ENCODE results near the gene NPTN.

GRCh38 chr15:73617913-73618312 is 15.3 kb downstream of the NPTN start:
- TF ChIP-seq, protein P1, sequence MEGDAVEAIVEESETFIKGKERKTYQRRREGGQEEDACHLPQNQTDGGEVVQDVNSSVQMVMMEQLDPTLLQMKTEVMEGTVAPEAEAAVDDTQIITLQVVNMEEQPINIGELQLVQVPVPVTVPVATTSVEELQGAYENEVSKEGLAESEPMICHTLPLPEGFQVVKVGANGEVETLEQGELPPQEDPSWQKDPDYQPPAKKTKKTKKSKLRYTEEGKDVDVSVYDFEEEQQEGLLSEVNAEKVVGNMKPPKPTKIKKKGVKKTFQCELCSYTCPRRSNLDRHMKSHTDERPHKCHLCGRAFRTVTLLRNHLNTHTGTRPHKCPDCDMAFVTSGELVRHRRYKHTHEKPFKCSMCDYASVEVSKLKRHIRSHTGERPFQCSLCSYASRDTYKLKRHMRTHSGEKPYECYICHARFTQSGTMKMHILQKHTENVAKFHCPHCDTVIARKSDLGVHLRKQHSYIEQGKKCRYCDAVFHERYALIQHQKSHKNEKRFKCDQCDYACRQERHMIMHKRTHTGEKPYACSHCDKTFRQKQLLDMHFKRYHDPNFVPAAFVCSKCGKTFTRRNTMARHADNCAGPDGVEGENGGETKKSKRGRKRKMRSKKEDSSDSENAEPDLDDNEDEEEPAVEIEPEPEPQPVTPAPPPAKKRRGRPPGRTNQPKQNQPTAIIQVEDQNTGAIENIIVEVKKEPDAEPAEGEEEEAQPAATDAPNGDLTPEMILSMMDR (IDR thresholded peaks at IDR 0.05) = no peak
- no peak for TF ChIP-seq POLR2A (IDR thresholded peaks at IDR 0.05)

All from vagina (tissue), 2 donors.